Tibial nerve (tissue), 4 donors: ENCODE results near the gene HES4. TPM values are rescaled to one million over a fixed set of nuclear protein-coding genes. Genes with fewer than 3 reads are reported as not detected.

Source experiments
- DNase-seq, 2 donors: peaks; one replicate each; pipeline ENCODE4 v3.0.0-alpha.2; 2019; ENCODE audit warnings: low spot score in 2 of 2
- H3K27ac ChIP-seq, 4 donors: fragments of 200-600 bp; sonication (generic) in 3 of 4; one replicate each; pipeline ENCODE4 v1.5.1; 2017 to 2019; ENCODE audit warnings: mild to moderate bottlenecking in 1 of 4
- H3K27me3 ChIP-seq, 2 donors: fragments of 200-600 bp; sonication (generic) in 1 of 2; one replicate each; pipeline versions ENCODE4 v1.5.1 to v1.6.0; 2017 to 2019
- H3K36me3 ChIP-seq, 3 donors: fragments of 200-600 bp; sonication (generic); one replicate each; pipeline ENCODE4 v1.5.1; 2018 to 2019
- H3K4me1 ChIP-seq, 4 donors: fragments of 200-600 bp; sonication (generic) in 3 of 4; one replicate each; pipeline ENCODE4 v1.5.1; 2017 to 2019
- H3K4me3 ChIP-seq, 4 donors: fragments of 200-600 bp; sonication (generic) in 3 of 4; one replicate each; pipeline ENCODE4 v1.5.1; 2017 to 2019; ENCODE audit warnings: mild to moderate bottlenecking in 1 of 4, moderate library complexity in 1 of 4
- H3K9me3 ChIP-seq, 4 donors: fragments of 200-600 bp; sonication (generic) in 3 of 4; one replicate each; pipeline ENCODE4 v1.5.1; 2017 to 2019
- EP300 ChIP-seq, 2 donors: sonication (generic); formaldehyde crosslinking; IDR thresholded peaks; one replicate each; pipeline ENCODE4 v1.6.1; 2017; ENCODE audit warnings: antibody characterized with exemption in 2 of 2, mild to moderate bottlenecking in 1 of 2
- POLR2A ChIP-seq, 2 donors: fragments of 450-650 bp; IDR thresholded peaks; one replicate each; pipeline ENCODE4 v1.6.1; 2017; ENCODE audit warnings: antibody characterized with exemption in 2 of 2, mild to moderate bottlenecking in 2 of 2, moderate library complexity in 2 of 2
- WGBS, 2 donors: methylation state at CpG; one replicate each; pipeline ENCODE4 v1.1.5; 2018; 5-methylcytosine and 5-hydroxymethylcytosine counted together
- total RNA-seq, 4 donors: library from RNA; depleted of rRNA; stranded (reverse); fragments of >200 nt; gene quantifications; one replicate each; pipeline ENCODE4 v1.1.0, GENCODE V29; 2016
- TF ChIP-seq, protein P1 (sequence below), 5 experiments: fragments of 200-600 bp in 3 of 5; fragments of 450-650 bp in 2 of 5; sonication (generic) in 3 of 5; IDR thresholded peaks; one replicate each; pipeline ENCODE4 v1.5.1; 2016 to 2019; ENCODE audit warnings: antibody characterized with exemption in 5 of 5, mild to moderate bottlenecking in 3 of 5, moderate library complexity in 2 of 5

Gene HES4
- total RNA-seq, 4 donors from 2014 or later = 26.9 to 70.8 (median 58.7) TPM

DNA sequence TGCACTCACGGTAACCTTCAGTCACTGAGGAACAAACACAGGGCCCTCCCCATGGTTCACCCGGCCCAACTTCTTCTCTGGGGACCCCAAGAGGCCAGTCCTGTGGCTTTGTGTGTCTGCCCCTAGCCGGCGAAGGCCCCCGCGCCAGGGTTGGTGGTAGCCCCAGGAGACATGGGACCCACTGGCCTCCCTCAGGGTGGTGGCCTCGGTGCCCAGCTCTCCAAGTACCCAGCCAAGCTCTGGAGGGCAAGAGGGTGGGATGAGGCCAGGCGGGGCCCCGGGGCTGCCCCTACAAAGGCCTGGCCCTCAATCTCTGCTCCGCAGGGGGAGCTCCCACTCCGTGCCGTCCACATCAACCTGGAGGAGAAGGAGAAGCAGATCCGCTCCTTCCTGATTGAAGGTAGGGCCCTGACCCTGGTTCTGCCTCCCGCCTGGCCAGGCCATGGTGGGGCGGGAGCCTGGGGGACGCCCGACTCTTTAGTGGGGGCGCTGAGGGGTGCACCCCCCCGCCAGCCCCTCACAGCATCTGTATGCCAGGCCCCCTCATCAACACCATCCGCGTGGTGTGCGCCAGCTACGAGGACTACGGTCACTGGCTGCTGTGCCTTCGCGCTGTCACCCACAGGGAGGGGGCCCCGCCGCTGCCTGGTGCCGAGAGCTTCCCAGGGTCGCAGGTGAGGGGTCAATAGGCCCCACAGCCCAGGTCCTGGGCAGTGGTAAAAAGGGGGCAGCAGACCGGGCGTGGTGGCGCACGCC is 28.0 kb downstream of the HES4 start:
- H3K27me3 ChIP-seq = peaks cover 2 to 91% of the 10 kb centered on the region in 2 donors
- H3K9me3 ChIP-seq = no peaks in the 10 kb centered on the region
- 71 to 81% methylated on average over 21 to 26 of the region's 34 CpGs for WGBS, 2 donors
- H3K27ac ChIP-seq = no peak overlapping the region
- no peaks in the 10 kb centered on the region for H3K36me3 ChIP-seq
- no peak overlapping the region for H3K4me3 ChIP-seq
- TF ChIP-seq EP300 (IDR thresholded peaks at IDR 0.05) (no peak), POLR2A (IDR thresholded peaks at IDR 0.05) (no peak)
- TF ChIP-seq, protein P1, sequence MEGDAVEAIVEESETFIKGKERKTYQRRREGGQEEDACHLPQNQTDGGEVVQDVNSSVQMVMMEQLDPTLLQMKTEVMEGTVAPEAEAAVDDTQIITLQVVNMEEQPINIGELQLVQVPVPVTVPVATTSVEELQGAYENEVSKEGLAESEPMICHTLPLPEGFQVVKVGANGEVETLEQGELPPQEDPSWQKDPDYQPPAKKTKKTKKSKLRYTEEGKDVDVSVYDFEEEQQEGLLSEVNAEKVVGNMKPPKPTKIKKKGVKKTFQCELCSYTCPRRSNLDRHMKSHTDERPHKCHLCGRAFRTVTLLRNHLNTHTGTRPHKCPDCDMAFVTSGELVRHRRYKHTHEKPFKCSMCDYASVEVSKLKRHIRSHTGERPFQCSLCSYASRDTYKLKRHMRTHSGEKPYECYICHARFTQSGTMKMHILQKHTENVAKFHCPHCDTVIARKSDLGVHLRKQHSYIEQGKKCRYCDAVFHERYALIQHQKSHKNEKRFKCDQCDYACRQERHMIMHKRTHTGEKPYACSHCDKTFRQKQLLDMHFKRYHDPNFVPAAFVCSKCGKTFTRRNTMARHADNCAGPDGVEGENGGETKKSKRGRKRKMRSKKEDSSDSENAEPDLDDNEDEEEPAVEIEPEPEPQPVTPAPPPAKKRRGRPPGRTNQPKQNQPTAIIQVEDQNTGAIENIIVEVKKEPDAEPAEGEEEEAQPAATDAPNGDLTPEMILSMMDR (IDR thresholded peaks at IDR 0.05) = no peak
- peaks cover 0 to 13% (median 5%) of the 10 kb centered on the region in 4 donors for H3K4me1 ChIP-seq
- DNase-seq = no peak

DNA sequence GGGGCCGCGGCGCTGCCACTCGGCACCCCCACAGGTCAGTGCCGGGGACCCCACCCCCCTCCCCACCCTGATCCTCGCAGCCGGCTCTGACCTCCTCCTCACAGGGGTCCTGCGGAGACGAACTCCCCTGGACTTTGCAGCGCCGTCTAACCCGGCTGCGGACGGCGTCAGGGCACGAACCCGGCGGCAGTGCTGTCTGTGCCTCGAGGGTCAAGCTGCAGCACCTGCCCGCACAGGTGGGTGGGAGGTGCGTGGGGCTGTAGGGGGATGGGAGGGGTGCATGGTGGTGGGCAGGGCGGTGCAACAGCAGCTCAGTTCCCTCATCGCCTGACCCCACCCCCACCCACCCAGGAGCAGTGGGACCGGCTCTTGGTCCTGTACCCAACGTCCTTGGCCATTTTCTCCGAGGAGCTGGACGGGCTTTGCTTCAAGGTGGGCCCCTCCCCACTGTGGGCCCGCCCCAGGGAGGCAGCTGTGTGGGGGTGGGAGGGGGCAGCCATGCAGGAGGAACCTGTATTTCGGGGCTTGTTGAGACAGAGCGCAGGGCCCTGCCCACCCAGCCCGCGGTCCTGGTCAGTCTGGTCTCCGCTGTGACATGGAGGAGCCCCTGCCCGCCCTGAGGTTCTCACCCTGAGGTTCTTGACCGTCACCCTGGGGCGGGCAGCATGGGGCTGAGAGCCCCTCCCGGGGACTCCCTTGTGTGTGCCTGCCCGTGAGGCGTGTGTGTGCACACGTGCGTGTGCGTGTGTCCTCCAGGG is 28.7 kb downstream of the HES4 start:
- H3K27me3 ChIP-seq = peaks cover 2 to 92% of the 10 kb centered on the region in 2 donors
- no peaks in the 10 kb centered on the region for H3K36me3 ChIP-seq
- no peak overlapping the region for H3K27ac ChIP-seq
- no peak for DNase-seq
- no peak for TF ChIP-seq EP300 (IDR thresholded peaks at IDR 0.05)
- TF ChIP-seq, protein P1 (IDR thresholded peaks at IDR 0.05) = no peak
- TF ChIP-seq POLR2A (IDR thresholded peaks at IDR 0.05) = no peak
- H3K4me1 ChIP-seq = peaks cover 0 to 17% (median 11%) of the 10 kb centered on the region in 4 donors
- 31 to 34% methylated on average over 28 to 33 of the region's 42 CpGs for WGBS, 2 donors
- H3K4me3 ChIP-seq = no peak overlapping the region
- no peaks in the 10 kb centered on the region for H3K9me3 ChIP-seq

DNA sequence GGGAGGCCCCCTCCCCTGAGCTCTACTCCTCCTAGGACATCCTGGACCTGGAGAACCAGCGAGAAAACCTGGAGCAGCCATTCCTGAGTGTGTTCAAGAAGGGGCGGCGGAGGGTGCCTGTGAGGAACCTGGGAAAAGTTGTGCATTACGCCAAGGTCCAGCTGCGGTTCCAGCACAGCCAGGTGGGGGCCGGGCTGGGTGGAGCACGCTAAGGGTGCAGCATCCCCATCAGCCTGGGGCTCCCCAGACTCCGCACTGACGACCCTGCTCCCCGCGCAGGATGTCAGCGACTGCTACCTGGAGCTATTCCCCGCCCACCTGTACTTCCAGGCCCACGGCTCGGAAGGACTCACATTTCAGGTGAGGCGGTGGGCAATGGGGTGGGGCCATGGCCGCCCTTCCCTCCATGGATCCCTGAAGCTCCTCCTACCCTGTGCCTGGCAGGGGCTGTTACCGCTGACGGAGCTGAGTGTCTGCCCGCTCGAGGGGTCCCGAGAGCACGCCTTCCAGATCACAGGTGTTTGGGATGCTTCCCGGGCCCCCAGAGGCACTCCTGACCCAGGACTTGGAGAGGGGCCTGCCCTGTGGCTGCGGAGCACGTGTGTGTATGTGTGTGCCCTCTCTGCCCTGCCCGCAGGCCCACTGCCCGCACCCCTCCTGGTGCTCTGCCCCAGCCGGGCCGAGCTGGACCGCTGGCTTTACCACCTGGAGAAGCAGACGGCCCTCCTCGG is 29.5 kb downstream of the HES4 start:
- no peak for TF ChIP-seq POLR2A (IDR thresholded peaks at IDR 0.05)
- H3K36me3 ChIP-seq = peaks cover 0 to under 1% (median 0%) of the 10 kb centered on the region in 3 donors
- no peak for DNase-seq
- no peak overlapping the region for H3K4me3 ChIP-seq
- H3K27me3 ChIP-seq = peaks cover 2 to 89% of the 10 kb centered on the region in 2 donors
- H3K4me1 ChIP-seq = peaks cover 0 to 17% (median 13%) of the 10 kb centered on the region in 4 donors
- WGBS, 2 donors = 16 to 25% methylated on average over 15 to 22 of the region's 33 CpGs
- no peak overlapping the region for H3K27ac ChIP-seq
- H3K9me3 ChIP-seq = no peaks in the 10 kb centered on the region

DNA sequence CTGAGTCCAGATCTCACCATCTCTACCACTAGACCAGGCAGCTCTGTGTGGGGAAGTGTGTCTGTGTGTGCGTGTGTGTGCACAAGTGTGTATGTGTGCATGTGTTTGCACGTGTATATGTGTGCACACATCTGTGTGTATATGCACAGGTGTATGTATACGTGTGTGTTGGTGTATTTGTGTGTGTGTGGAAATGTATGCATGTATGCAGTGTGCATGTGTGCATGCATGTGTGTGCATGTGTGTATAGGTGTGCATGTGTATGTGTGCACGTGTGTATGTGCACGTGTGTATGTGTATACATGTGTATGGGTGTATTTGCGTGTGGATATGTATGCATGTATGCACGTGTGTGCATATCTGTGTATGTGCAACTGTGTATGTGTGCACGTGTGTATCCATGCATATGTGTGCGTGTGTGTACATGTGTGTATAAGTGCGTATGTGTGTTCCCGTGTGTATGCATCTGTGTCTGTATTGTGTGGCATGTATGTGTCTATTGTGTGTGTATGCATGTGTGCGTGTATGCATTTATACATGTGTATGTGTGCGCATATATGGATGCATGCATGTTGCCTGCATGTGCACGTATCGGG is 30.5 kb downstream of the HES4 start:
- DNase-seq = no peak
- Histone ChIP-seq H3K4me1 (peaks cover 0 to 17% (median 13%) of the 10 kb centered on the region in 4 donors), H3K27ac (no peak overlapping the region), H3K27me3 (peaks cover 2 to 78% of the 10 kb centered on the region in 2 donors), H3K9me3 (no peaks in the 10 kb centered on the region), H3K4me3 (no peak overlapping the region), H3K36me3 (peaks cover 0 to 8% (median 0%) of the 10 kb centered on the region in 3 donors)
- 82% methylated on average over 15 of the region's 15 CpGs for WGBS, 2 donors
- TF ChIP-seq EP300 (IDR thresholded peaks at IDR 0.05) (no peak), POLR2A (IDR thresholded peaks at IDR 0.05) (no peak)
- TF ChIP-seq, protein P1 (IDR thresholded peaks at IDR 0.05) = no peak
